HUES64 (cell line): ENCODE results near the gene SEMA4G.

ENCODE experiments used
- H3K27ac ChIP-seq: 2 replicates; pipeline ENCODE4 v1.7.0; 2013; ENCODE audit warnings: low read depth, low read length, inconsistent platforms
- H3K27me3 ChIP-seq: 2 replicates; pipeline ENCODE4 v1.6.1; 2013; ENCODE audit warnings: mild to moderate bottlenecking, low read length; ENCODE audit not compliant: insufficient read depth
- H3K36me3 ChIP-seq: 2 replicates; pipeline ENCODE4 v1.6.1; 2013; ENCODE audit warnings: mild to moderate bottlenecking, low read length; ENCODE audit not compliant: insufficient read depth
- H3K4me1 ChIP-seq: 2 replicates; pipeline ENCODE4 v1.6.1; 2013; ENCODE audit warnings: mild to moderate bottlenecking, low read length, moderate library complexity; ENCODE audit not compliant: insufficient read depth
- H3K4me3 ChIP-seq: 2 replicates; pipeline ENCODE4 v1.5.1; 2013; ENCODE audit warnings: mild to moderate bottlenecking, low read length, moderate library complexity
- H3K9ac ChIP-seq: 2 replicates; pipeline ENCODE4 v1.6.1; 2013; ENCODE audit warnings: mild to moderate bottlenecking, low read depth, low read length
- H3K9me3 ChIP-seq: 2 replicates; pipeline ENCODE4 v1.6.1; 2013; ENCODE audit warnings: low read depth, low read length; ENCODE audit not compliant: insufficient read depth
- WGBS: fragments of 150-250, 120-280 bp; methylation state at CpG from one replicate; pipeline ENCODE4 v1.1.7; 2013; ENCODE audit warnings: missing lambda C conversion rate; 5-methylcytosine and 5-hydroxymethylcytosine counted together

SEMA4G gene

DNA sequence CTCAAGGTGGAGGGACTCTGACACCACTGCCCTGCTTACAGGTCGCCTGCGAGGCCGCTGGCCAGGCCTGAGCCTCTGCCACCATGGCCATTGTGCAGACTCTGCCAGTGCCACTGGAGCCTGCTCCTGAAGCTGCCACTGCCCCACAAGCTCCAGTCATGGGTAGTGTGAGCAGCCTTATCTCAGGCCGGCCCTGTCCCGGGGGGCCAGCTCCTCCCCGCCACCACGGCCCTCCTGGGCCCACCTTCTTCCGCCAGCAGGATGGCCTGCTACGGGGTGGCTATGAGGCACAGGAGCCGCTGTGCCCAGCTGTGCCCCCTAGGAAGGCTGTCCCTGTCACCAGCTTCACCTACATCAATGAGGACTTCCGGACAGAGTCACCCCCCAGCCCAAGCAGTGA is 33.2 kb downstream of the SEMA4G start:
- H3K27ac ChIP-seq = no peak overlapping the region
- H3K9ac ChIP-seq = no peak overlapping the region
- H3K4me3 ChIP-seq = no peak overlapping the region
- 90% methylated on average over 11 of the region's 11 CpGs for WGBS
- peaks cover 49% of the 10 kb centered on the region for H3K36me3 ChIP-seq
- H3K9me3 ChIP-seq = no peaks in the 10 kb centered on the region
- H3K27me3 ChIP-seq = no peaks in the 10 kb centered on the region
- peaks cover 12% of the 10 kb centered on the region; the same call in 1 of the 2 replicates for H3K4me1 ChIP-seq

DNA sequence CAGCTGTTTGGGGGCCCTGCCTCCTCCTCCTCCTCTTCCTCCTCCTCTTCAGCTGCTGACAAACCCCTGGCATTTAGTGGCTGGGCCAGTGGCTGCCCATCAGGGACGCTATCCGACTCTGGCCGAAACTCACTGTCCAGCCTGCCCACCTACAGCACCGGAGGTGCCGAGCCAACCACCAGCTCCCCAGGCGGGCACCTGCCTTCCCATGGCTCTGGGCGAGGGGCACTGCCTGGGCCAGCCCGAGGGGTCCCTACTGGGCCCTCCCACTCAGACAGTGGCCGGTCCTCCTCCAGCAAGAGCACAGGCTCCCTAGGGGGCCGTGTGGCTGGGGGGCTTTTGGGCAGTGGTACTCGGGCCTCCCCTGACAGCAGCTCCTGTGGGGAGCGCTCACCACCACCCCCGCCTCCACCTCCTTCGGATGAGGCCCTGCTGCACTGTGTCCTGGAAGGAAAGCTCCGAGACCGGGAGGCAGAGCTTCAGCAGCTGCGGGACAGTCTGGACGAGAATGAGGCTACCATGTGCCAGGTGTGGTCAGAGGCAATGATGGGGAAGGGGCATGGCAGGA is 34.4 kb downstream of the SEMA4G start:
- no peaks in the 10 kb centered on the region for H3K27me3 ChIP-seq
- peaks cover 49% of the 10 kb centered on the region for H3K36me3 ChIP-seq
- no peak overlapping the region for H3K4me3 ChIP-seq
- 96% methylated on average over 18 of the region's 18 CpGs for WGBS
- no peak overlapping the region for H3K27ac ChIP-seq
- H3K9me3 ChIP-seq = no peaks in the 10 kb centered on the region
- peaks cover 9% of the 10 kb centered on the region; the same call in 1 of the 2 replicates for H3K4me1 ChIP-seq
- no peak overlapping the region for H3K9ac ChIP-seq

DNA sequence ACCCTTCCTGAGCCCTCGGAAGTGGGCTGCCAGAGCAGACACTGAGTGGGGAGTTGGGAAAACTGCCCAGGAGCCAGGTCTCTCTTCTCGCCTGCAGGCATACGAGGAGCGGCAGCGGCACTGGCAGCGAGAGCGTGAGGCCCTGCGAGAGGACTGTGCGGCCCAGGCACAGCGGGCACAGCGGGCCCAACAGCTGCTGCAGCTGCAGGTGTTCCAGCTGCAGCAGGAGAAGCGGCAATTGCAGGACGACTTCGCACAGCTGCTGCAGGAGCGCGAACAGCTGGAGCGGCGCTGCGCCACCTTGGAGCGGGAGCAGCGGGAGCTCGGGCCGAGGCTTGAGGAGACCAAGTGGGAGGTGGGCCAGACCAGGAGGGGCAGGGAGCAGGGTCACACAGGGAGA is 36.1 kb downstream of the SEMA4G start:
- H3K4me3 ChIP-seq = no peak overlapping the region
- no peaks in the 10 kb centered on the region for H3K27me3 ChIP-seq
- no peak overlapping the region for H3K9ac ChIP-seq
- H3K4me1 ChIP-seq = peaks cover 6% of the 10 kb centered on the region; the same call in 1 of the 2 replicates
- no peak overlapping the region for H3K27ac ChIP-seq
- H3K9me3 ChIP-seq = no peaks in the 10 kb centered on the region
- 96% methylated on average over 23 of the region's 23 CpGs for WGBS
- H3K36me3 ChIP-seq = peaks cover 49% of the 10 kb centered on the region

DNA sequence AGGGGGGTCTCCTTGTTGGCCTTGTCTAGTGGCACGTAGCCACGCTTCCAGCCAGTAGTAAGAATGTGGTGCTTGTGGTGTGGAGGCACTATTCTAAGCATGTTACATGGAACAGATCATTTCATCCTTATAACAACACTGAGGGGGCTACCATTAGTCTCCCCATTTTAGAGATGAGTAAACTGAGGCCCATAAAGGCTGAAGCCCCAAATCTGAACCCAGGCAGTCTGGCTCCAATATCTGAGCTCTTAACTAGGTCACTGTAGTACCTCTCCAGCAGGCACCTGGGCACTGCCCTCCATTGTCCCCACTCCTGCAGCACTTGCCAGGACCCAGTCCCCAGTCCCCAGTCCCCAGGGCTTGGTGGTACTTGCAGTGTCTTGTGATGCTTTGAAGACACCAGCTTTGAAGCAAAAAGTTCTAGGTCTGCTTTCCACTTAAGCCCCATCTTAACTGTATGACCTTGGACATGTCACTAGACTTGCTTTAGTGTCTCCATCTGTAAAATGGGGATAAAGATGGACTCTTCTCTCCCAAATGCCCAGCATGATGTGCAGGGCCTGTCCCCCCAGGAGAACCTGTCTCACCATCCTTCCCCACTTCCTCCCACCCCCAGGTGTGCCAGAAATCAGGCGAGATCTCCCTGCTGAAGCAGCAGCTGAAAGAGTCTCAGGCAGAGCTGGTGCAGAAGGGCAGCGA is 36.7 kb downstream of the SEMA4G start:
- peaks cover 49% of the 10 kb centered on the region for H3K36me3 ChIP-seq
- no peak overlapping the region for H3K27ac ChIP-seq
- no peaks in the 10 kb centered on the region for H3K9me3 ChIP-seq

DNA sequence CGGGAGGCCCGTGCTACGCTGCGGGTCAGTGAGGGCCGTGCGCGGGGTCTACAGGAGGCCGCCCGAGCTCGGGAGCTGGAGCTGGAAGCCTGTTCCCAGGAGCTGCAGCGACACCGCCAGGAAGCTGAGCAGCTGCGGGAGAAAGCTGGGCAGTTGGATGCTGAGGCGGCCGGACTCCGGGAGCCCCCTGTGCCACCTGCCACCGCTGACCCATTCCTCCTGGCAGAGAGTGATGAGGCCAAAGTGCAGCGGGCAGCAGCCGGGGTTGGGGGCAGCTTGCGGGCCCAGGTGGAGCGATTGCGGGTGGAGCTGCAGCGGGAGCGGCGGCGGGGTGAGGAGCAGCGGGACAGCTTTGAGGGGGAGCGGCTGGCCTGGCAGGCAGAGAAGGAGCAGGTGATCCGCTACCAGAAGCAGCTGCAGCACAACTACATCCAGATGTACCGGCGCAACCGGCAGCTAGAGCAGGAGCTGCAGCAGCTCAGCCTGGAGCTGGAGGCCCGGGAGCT is 37.3 kb downstream of the SEMA4G start:
- no peaks in the 10 kb centered on the region for H3K4me1 ChIP-seq
- H3K9ac ChIP-seq = no peak overlapping the region
- H3K27me3 ChIP-seq = no peaks in the 10 kb centered on the region
- H3K4me3 ChIP-seq = no peak overlapping the region
- 94% methylated on average over 33 of the region's 33 CpGs for WGBS
- H3K9me3 ChIP-seq = no peaks in the 10 kb centered on the region
- peaks cover 49% of the 10 kb centered on the region for H3K36me3 ChIP-seq
- H3K27ac ChIP-seq = no peak overlapping the region

More for the DNA sequence above, 36.7 kb downstream of the SEMA4G start:
- no peak overlapping the region for H3K9ac ChIP-seq
- H3K4me1 ChIP-seq = peaks cover 5% of the 10 kb centered on the region; the same call in 1 of the 2 replicates
- no peaks in the 10 kb centered on the region for H3K27me3 ChIP-seq
- 94% methylated on average over 3 of the region's 4 CpGs for WGBS
- H3K4me3 ChIP-seq = no peak overlapping the region

DNA sequence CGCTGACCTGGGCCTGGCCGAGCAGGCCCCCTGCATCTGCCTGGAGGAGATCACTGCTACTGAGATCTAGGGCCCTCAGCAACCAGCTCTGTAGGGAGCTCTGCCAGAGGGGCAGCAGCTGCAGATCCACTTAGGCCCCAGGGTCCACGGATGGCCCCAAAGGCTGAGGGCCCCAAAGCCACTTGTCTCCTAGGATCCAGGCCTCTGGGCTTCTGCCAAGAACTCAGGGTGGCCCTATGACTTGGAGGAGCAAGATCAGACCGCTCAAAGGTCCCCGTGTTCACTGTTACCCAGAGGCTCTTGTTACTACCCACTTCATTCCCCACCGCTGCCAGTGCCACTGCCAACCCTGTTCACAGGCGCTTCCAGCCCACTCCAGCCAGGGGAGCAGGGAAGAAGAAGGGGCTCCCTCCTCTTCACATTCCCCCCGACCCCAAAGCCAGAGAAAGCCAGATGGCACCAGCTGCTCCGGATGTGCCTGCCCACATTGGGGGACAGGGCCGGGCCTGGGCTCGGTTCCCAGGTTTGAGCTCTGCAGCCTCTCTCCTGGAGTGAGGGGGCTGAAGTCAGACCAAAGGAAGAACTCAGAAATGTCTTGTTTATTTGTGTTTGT is 37.9 kb downstream of the SEMA4G start:
- H3K36me3 ChIP-seq = peaks cover 49% of the 10 kb centered on the region
- H3K9me3 ChIP-seq = no peaks in the 10 kb centered on the region
- H3K27ac ChIP-seq = no peak overlapping the region
- H3K27me3 ChIP-seq = no peaks in the 10 kb centered on the region
- H3K9ac ChIP-seq = no peak overlapping the region
- no peaks in the 10 kb centered on the region for H3K4me1 ChIP-seq
- WGBS = 89% methylated on average over 11 of the region's 11 CpGs
- no peak overlapping the region for H3K4me3 ChIP-seq

DNA sequence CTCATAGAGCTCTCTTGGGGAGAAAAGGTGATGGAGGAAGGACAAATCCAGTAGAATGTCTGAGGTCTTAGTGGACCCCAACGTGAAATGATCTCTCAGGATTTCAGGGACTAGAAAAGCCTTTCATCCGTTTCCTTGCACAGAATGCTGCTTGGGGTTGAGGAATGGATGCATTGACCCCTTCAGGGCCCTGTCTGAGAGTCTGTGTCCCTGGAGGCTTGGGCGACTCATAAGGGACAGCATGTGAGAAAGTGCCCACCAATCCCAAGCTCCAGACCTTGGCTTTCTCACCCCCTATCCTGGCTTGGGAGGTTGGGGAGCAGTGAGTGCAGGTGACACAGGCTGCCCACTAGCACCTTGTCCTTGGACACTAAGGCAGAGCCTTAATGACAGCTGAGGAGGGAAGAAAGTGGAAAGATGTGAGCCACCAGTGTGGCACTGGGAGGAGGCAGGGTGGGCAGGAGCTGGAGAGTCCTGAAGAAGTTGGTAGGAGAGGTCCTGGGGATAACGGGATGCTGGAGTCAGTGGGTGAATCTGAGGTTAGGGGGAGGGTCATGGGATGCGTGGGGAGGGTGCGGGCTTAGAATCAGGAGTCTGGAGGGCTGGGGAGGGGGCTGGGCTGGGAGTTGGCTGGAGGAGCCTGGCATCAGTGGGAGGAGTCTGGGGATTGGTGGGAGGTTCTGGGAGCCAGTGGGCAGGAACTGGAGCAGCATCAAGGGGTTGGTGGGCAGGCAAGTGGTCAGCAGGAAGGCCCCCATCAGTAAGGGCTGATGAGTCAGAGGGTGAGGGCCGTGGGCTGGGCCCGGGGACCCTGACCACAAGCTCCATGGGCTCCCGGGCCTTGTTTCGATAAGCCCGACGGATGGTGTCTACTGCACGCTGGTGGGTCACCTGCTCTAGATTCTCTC is 38.9 kb downstream of the SEMA4G start:
- 81% methylated on average over 13 of the region's 13 CpGs for WGBS
- no peak overlapping the region for H3K27ac ChIP-seq
- no peaks in the 10 kb centered on the region for H3K9me3 ChIP-seq
- no peaks in the 10 kb centered on the region for H3K4me1 ChIP-seq
- no peak overlapping the region for H3K4me3 ChIP-seq
- H3K9ac ChIP-seq = no peak overlapping the region
- peaks cover 40% of the 10 kb centered on the region for H3K36me3 ChIP-seq
- H3K27me3 ChIP-seq = no peaks in the 10 kb centered on the region

DNA sequence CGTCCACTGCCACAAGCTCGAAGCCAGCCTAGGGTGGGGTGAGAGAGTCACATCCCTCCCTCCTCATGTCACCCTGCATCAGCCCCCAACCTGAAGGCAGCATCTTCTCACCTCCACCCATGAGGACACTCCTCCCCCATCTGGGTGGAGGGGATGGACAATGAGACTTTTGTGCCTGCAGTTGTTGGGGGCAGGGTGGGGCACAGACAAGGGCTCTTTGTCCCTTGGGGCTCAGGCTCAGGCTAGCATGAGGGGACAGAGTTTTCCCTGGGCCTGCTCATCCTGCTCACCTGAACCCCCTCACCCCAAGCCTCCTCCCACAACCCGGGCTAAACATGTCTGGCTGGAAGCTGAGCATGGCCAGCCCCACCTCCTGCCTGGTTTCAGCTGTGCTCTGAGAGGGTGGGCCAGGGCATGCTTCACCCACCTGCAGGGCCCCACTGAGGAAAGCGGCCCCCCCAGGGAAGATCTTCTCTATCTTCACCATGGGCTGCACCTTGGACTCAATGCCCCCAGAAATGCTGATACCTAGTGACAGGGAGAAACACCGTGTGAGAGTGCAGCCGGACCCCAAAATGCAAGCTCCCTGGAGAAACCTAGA is 39.6 kb downstream of the SEMA4G start:
- H3K36me3 ChIP-seq = peaks cover 32% of the 10 kb centered on the region
- 90% methylated on average over 6 of the region's 6 CpGs for WGBS
- H3K9me3 ChIP-seq = no peaks in the 10 kb centered on the region
- no peak overlapping the region for H3K4me3 ChIP-seq
- no peak overlapping the region for H3K27ac ChIP-seq
- H3K27me3 ChIP-seq = no peaks in the 10 kb centered on the region
- no peak overlapping the region for H3K9ac ChIP-seq
- H3K4me1 ChIP-seq = no peaks in the 10 kb centered on the region

DNA sequence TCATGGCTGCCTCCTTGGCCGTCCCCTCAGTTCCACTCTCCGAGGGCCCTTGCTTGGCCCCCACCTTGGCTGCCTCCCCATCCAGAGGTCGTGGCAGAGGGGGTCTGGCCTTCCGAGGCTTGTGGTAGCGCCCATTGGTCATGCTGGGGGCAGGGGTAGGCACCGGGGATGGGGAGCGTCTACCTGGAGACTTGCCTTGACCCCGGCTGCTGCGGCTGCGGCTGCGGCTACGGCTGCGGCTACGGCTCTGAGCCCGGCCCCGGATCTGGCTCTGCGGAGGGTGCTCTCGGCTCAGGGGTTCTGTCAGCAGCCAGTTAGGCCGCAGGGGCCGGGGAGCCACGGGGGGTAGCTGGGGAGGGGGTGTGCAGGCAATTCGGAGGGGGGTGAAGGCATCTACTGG is 41.0 kb downstream of the SEMA4G start:
- no peaks in the 10 kb centered on the region for H3K9me3 ChIP-seq
- H3K4me1 ChIP-seq = no peaks in the 10 kb centered on the region
- H3K27me3 ChIP-seq = peaks cover 10% of the 10 kb centered on the region
- H3K4me3 ChIP-seq = no peak overlapping the region
- H3K9ac ChIP-seq = no peak overlapping the region
- no peak overlapping the region for H3K27ac ChIP-seq
- peaks cover 22% of the 10 kb centered on the region for H3K36me3 ChIP-seq
- WGBS = 93% methylated on average over 22 of the region's 22 CpGs

DNA sequence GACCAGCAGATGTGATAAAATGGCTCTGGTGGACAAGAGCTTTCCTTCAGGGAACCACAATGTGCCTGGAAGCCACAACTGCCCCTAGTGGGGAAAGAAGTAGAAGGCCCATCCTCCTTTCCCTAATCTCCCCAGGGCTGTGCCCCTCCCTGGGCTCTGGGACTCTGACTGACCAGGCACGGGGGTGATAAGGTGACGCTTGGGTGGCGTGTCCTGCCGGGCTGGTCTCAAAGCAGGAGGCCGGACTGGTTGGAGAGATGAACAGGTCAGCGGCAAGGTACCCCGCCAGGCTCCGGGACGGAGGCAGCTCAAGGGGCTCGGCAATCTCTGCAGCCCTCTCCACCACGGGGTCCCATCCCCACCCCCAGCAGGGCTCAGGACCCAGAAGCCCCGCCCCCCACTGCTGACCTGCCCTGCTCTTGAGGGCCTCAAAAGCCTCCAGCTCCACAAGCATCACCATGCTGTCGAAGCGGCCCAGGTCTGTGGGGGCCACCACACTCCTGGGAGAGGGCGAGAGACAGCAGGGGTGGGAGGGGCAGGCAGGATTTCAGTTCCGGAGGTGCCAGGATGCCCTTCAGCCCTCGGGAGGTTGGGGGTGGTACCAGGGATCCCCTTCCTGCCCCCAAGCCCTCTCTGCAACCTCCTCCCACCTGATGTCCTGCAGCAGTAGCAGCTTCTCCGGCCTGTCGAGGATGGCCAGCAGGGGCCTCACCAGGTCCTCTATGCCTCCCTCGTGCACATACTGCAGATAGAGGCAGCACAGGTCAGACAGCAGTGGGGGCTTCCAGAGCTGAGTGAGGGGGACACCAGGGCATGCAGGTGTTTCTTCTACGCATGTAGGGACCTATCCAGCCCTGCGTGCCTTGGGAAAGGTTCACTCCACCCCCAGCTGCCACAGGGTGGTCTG is 42.5 kb downstream of the SEMA4G start:
- WGBS = 63% methylated on average over 22 of the region's 22 CpGs
- H3K36me3 ChIP-seq = peaks cover 7% of the 10 kb centered on the region
- H3K27me3 ChIP-seq = peaks cover 23% of the 10 kb centered on the region
- no peaks in the 10 kb centered on the region for H3K4me1 ChIP-seq
- no peak overlapping the region for H3K4me3 ChIP-seq
- H3K9me3 ChIP-seq = no peaks in the 10 kb centered on the region
- H3K9ac ChIP-seq = no peak overlapping the region
- no peak overlapping the region for H3K27ac ChIP-seq
